Measurements from ENCODE around the gene TBC1D25.
A peak's percentile ranks its signal among the peaks of the same experiment; 100 is the strongest.

Gene TBC1D25

DNA sequence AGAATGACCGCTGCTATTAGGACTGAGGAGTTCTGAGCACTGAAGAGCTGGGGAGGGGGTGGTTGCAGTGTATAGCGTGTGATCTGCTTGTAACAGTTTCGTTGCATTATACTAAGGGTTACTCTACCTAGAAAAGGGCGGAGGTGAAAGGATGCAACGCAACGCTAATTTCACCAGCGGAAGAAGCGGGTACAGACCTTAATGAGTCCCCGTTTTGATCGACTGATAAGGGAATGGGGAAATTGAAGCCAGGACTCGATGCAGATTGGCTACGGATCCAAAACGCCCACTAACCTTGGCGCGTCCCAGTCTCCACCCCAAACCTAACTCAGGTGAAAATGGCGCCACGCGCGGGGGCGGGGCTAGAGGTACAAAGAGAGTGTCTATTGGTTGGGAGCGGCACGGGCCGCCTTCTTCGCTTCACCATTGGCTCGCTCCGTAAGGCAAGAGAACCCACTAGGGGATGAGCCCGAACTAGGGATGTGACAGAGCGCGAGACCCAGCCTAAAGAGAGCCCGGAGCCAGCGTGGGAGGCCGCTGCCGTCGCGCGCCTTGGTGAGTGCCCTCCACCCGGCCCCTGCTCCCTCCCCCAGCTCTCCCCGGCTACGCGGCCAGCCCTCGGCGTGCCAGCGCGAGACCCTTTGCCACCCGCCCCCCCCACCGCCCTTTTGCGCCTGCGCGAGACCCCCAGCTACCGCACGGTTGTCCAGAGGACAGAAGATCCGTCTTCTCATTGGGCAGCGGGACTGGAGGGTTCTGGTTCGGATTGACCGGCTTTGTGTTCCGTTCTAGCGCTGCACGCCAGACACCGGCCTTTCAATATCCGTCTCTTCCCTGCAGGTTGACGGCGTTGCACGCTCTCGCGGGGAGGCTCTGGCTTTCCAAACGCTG, 17.9 kb upstream of the TBC1D25 start, which contains the start of gene EBP (continued):
- TF ChIP-seq, protein P1, sequence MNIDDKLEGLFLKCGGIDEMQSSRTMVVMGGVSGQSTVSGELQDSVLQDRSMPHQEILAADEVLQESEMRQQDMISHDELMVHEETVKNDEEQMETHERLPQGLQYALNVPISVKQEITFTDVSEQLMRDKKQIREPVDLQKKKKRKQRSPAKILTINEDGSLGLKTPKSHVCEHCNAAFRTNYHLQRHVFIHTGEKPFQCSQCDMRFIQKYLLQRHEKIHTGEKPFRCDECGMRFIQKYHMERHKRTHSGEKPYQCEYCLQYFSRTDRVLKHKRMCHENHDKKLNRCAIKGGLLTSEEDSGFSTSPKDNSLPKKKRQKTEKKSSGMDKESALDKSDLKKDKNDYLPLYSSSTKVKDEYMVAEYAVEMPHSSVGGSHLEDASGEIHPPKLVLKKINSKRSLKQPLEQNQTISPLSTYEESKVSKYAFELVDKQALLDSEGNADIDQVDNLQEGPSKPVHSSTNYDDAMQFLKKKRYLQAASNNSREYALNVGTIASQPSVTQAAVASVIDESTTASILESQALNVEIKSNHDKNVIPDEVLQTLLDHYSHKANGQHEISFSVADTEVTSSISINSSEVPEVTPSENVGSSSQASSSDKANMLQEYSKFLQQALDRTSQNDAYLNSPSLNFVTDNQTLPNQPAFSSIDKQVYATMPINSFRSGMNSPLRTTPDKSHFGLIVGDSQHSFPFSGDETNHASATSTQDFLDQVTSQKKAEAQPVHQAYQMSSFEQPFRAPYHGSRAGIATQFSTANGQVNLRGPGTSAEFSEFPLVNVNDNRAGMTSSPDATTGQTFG (tag by site-specific recombination; IDR thresholded peaks at IDR 0.05; ENCODE audit: borderline replicate concordance): no peak
- TF ChIP-seq ZNF184 (tag by site-specific recombination; IDR thresholded peaks at IDR 0.05): 0 out of 2 replicates have a peak, but pooled peaks have one; percentile 28
- peak; percentile 83 for TF ChIP-seq GLIS2 (tag by site-specific recombination; IDR thresholded peaks at IDR 0.05)
- TF ChIP-seq ZNF561 (tag by site-specific recombination; IDR thresholded peaks at IDR 0.05; ENCODE audit: borderline replicate concordance): peak; percentile 43; the same call in 1 of the 2 replicates
- peak; percentile 79 for TF ChIP-seq SP7 (tag by site-specific recombination; IDR thresholded peaks at IDR 0.05)
- TF ChIP-seq ZFP41 (tag by site-specific recombination; IDR thresholded peaks at IDR 0.05; ENCODE audit: borderline replicate concordance): no peak
- TF ChIP-seq, protein P2, sequence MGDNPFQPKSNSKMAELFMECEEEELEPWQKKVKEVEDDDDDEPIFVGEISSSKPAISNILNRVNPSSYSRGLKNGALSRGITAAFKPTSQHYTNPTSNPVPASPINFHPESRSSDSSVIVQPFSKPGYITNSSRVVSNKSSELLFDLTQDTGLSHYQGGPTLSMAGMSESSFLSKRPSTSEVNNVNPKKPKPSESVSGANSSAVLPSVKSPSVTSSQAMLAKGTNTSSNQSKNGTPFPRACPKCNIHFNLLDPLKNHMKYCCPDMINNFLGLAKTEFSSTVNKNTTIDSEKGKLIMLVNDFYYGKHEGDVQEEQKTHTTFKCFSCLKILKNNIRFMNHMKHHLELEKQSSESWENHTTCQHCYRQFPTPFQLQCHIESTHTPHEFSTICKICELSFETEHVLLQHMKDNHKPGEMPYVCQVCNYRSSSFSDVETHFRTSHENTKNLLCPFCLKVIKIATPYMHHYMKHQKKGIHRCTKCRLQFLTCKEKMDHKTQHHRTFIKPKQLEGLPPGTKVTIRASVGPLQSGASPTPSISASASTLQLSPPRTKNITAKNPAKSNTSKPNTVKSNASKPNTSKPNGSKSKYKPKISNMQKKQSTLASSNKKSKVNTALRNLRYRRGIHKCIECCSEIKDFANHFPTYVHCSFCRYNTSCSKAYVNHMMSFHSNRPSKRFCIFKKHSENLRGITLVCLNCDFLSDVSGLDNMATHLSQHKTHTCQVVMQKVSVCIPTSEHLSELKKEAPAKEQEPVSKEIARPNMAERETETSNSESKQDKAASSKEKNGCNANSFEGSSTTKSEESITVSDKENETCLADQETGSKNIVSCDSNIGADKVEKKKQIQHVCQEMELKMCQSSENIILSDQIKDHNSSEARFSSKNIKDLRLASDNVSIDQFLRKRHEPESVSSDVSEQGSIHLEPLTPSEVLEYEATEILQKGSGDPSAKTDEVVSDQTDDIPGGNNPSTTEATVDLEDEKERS (tag by site-specific recombination; IDR thresholded peaks at IDR 0.05): 0 out of 2 replicates have a peak, but pooled peaks have one; percentile 37
- no peak for TF ChIP-seq ZNF350 (tag by site-specific recombination; IDR thresholded peaks at IDR 0.05)
- TF ChIP-seq, protein P3, sequence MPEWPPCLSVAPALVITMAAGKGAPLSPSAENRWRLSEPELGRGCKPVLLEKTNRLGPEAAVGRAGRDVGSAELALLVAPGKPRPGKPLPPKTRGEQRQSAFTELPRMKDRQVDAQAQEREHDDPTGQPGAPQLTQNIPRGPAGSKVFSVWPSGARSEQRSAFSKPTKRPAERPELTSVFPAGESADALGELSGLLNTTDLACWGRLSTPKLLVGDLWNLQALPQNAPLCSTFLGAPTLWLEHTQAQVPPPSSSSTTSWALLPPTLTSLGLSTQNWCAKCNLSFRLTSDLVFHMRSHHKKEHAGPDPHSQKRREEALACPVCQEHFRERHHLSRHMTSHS (tag by site-specific recombination; IDR thresholded peaks at IDR 0.05): no peak
- no peak for TF ChIP-seq ZNF16 (tag by site-specific recombination; IDR thresholded peaks at IDR 0.05; ENCODE audit: low read depth)
- no peak for TF ChIP-seq ZXDB (tag by site-specific recombination; IDR thresholded peaks at IDR 0.05)
- 0 out of 2 replicates have a peak, but pooled peaks have one; percentile 19 for TF ChIP-seq ZSCAN30 (tag by site-specific recombination; IDR thresholded peaks at IDR 0.05)
- TF ChIP-seq, protein P4, sequence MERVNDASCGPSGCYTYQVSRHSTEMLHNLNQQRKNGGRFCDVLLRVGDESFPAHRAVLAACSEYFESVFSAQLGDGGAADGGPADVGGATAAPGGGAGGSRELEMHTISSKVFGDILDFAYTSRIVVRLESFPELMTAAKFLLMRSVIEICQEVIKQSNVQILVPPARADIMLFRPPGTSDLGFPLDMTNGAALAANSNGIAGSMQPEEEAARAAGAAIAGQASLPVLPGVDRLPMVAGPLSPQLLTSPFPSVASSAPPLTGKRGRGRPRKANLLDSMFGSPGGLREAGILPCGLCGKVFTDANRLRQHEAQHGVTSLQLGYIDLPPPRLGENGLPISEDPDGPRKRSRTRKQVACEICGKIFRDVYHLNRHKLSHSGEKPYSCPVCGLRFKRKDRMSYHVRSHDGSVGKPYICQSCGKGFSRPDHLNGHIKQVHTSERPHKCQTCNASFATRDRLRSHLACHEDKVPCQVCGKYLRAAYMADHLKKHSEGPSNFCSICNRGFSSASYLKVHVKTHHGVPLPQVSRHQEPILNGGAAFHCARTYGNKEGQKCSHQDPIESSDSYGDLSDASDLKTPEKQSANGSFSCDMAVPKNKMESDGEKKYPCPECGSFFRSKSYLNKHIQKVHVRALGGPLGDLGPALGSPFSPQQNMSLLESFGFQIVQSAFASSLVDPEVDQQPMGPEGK (tag by site-specific recombination; IDR thresholded peaks at IDR 0.05): peak; percentile 39
- peak; percentile 82 for TF ChIP-seq PRDM1 (tag by site-specific recombination; IDR thresholded peaks at IDR 0.05)
- TF ChIP-seq ZNF768 (tag by site-specific recombination; IDR thresholded peaks at IDR 0.05): no peak
- no peak for TF ChIP-seq ZSCAN16 (tag by site-specific recombination; IDR thresholded peaks at IDR 0.05)
- TF ChIP-seq ZBTB17 (tag by site-specific recombination; IDR thresholded peaks at IDR 0.05): peak; percentile 63
- TF ChIP-seq, protein P5, sequence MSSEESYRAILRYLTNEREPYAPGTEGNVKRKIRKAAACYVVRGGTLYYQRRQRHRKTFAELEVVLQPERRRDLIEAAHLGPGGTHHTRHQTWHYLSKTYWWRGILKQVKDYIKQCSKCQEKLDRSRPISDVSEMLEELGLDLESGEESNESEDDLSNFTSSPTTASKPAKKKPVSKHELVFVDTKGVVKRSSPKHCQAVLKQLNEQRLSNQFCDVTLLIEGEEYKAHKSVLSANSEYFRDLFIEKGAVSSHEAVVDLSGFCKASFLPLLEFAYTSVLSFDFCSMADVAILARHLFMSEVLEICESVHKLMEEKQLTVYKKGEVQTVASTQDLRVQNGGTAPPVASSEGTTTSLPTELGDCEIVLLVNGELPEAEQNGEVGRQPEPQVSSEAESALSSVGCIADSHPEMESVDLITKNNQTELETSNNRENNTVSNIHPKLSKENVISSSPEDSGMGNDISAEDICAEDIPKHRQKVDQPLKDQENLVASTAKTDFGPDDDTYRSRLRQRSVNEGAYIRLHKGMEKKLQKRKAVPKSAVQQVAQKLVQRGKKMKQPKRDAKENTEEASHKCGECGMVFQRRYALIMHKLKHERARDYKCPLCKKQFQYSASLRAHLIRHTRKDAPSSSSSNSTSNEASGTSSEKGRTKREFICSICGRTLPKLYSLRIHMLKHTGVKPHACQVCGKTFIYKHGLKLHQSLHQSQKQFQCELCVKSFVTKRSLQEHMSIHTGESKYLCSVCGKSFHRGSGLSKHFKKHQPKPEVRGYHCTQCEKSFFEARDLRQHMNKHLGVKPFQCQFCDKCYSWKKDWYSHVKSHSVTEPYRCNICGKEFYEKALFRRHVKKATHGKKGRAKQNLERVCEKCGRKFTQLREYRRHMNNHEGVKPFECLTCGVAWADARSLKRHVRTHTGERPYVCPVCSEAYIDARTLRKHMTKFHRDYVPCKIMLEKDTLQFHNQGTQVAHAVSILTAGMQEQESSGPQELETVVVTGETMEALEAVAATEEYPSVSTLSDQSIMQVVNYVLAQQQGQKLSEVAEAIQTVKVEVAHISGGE (tag by site-specific recombination; conservative IDR thresholded peaks at IDR 0.05; ENCODE audit: low read depth): peak; percentile 88
